PC-9 (cell line): ENCODE measurements around the gene C2CD4C. TPM values are rescaled to one million over a fixed set of nuclear protein-coding genes. Genes with fewer than 3 reads are reported as not detected.

ENCODE experiments used
- BruUV-seq: library from RNA; stranded (reverse); fragments of 400-500 nt; replicated peaks from 2 replicates; lab custom pipeline; 2021; lab: Mats Ljungman, UMichigan
- CTCF ChIA-PET: fragments of 300-600 bp; sonication (Branson Sonifier 250); formaldehyde crosslinking; loops from one replicate; lab custom pipeline; 2022; ENCODE audit warnings: antibody characterized with exemption; lab: Charles Lee
- POLR2A ChIA-PET: fragments of 300-600 bp; sonication (Branson Sonifier 250); formaldehyde crosslinking; loops from one replicate; lab custom pipeline; 2022; ENCODE audit warnings: antibody characterized with exemption; ENCODE audit not compliant: unreplicated experiment; lab: Charles Lee
- DNase-seq, 2 experiments: peaks; one replicate each; pipeline versions ENCODE4 v3.0.0 to v3.0.0-alpha.2; 2015 to 2022; ENCODE audit warnings: mixed read lengths in 1 of 2
- H2AFZ ChIP-seq: fragments of 200-600 bp; sonication (generic); 2 replicates; pipeline ENCODE4 v1.8.1; 2017; ENCODE audit warnings: antibody characterized with exemption
- H3F3A ChIP-seq: fragments of 200-600 bp; sonication (generic); 2 replicates; pipeline ENCODE4 v1.8.1; 2017; ENCODE audit warnings: antibody characterized with exemption, mild to moderate bottlenecking, low read depth; ENCODE audit not compliant: insufficient read depth
- H3K27ac ChIP-seq: fragments of 200-600 bp; sonication (generic); 2 replicates; pipeline ENCODE4 v1.6.1; 2016; ENCODE audit warnings: mixed run types
- H3K27me3 ChIP-seq: fragments of 200-600 bp; sonication (generic); 2 replicates; pipeline ENCODE4 v1.6.1; 2016; ENCODE audit warnings: low read depth, mixed run types; ENCODE audit not compliant: insufficient read depth
- H3K36me3 ChIP-seq: fragments of 200-600 bp; sonication (generic); 2 replicates; pipeline ENCODE4 v1.6.1; 2016; ENCODE audit warnings: low read depth, mixed run types
- H3K4me1 ChIP-seq: fragments of 200-600 bp; sonication (generic); replicated peaks from 2 replicates; pipeline ENCODE4 v1.6.1; 2016; ENCODE audit warnings: mixed run types; ENCODE audit not compliant: insufficient read depth
- H3K4me2 ChIP-seq: fragments of 200-600 bp; sonication (generic); 2 replicates; pipeline ENCODE4 v1.6.1; 2017; ENCODE audit warnings: mixed run types
- H3K4me3 ChIP-seq: fragments of 200-600 bp; sonication (generic); 2 replicates; pipeline ENCODE4 v1.6.1; 2016; ENCODE audit warnings: mixed run types
- H3K79me2 ChIP-seq: fragments of 200-600 bp; sonication (generic); 2 replicates; pipeline ENCODE4 v1.6.1; 2017; ENCODE audit warnings: low read depth, mixed run types
- H3K9me2 ChIP-seq: fragments of 200-600 bp; sonication (generic); 2 replicates; pipeline ENCODE4 v1.8.1; 2017; ENCODE audit warnings: mild to moderate bottlenecking; ENCODE audit not compliant: insufficient read depth
- H3K9me3 ChIP-seq: fragments of 200-600 bp; sonication (generic); 2 replicates; pipeline ENCODE4 v1.8.1; 2016; ENCODE audit warnings: low read depth; ENCODE audit not compliant: insufficient read depth
- H4K20me1 ChIP-seq: fragments of 200-600 bp; sonication (generic); 2 replicates; pipeline ENCODE4 v1.8.1; 2017; ENCODE audit not compliant: insufficient read depth
- CTCF ChIP-seq: fragments of 200-600 bp; sonication (generic); conservative IDR thresholded peaks from 2 replicates; pipeline ENCODE4 v1.6.1; 2017; ENCODE audit warnings: mixed run types, antibody characterized with exemption, mild to moderate bottlenecking, moderate library complexity
- EZH2 ChIP-seq: fragments of 200-600 bp; sonication (generic); IDR thresholded peaks from 2 replicates; pipeline ENCODE4 v1.8.0; 2017; ENCODE audit warnings: antibody characterized with exemption, low read depth
- intact Hi-C: fragments of 100-400 bp; cut with micrococcal nuclease; formaldehyde crosslinking; loops from one replicate; pipeline ENCODE4 v1.10.0; 2022; ENCODE audit not compliant: unreplicated experiment
- total RNA-seq: library from RNA; stranded (reverse); gene quantifications from 2 replicates; pipeline ENCODE4 v1.2.3, GENCODE V29; 2021

Gene C2CD4C
- total RNA-seq, 1 experiment from 2014 or later = 1.2 TPM

GRCh38 chr19:447816-448560 lies 39.0 kb upstream of the C2CD4C start:
- no peaks in the 10 kb centered on the region for H4K20me1 ChIP-seq
- no peaks in the 10 kb centered on the region for H3K36me3 ChIP-seq
- H3K27me3 ChIP-seq = peaks cover 26% of the 10 kb centered on the region
- no TSS peak for BruUV-seq
- no peaks in the 10 kb centered on the region for H3K9me3 ChIP-seq
- peaks cover 11% of the 10 kb centered on the region; the same call in 1 of the 2 replicates for H3F3A ChIP-seq
- H3K27ac ChIP-seq = no peak overlapping the region
- H3K79me2 ChIP-seq = no peaks in the 10 kb centered on the region
- no peaks in the 10 kb centered on the region for H3K9me2 ChIP-seq
- CTCF ChIA-PET = no interaction called here
- intact Hi-C loops = no loop called here
- no peak overlapping the region for H3K4me3 ChIP-seq
- no peak for DNase-seq
- POLR2A ChIA-PET = no interaction called here
- no peak overlapping the region for H3K4me2 ChIP-seq
- TF ChIP-seq CTCF (no peak), EZH2 (no peak)
- no peaks in the 10 kb centered on the region for H3K4me1 ChIP-seq
- no peak overlapping the region for H2AFZ ChIP-seq

- no peaks in the 10 kb centered on the region for H3K79me2 ChIP-seq
- no peak for DNase-seq
- H3K36me3 ChIP-seq = no peaks in the 10 kb centered on the region
- H3K4me3 ChIP-seq = no peak overlapping the region
- intact Hi-C loops = no loop called here
- H4K20me1 ChIP-seq = no peaks in the 10 kb centered on the region
- CTCF ChIA-PET = no interaction called here
- no peak overlapping the region for H3K27ac ChIP-seq
- no peak for TF ChIP-seq EZH2
- TF ChIP-seq CTCF = no peak
- H3K9me3 ChIP-seq = no peaks in the 10 kb centered on the region
- no peaks in the 10 kb centered on the region for H3K9me2 ChIP-seq
- H3F3A ChIP-seq = peaks cover 11% of the 10 kb centered on the region; the same call in 1 of the 2 replicates
- POLR2A ChIA-PET = no interaction called here
- no peak overlapping the region for H3K4me2 ChIP-seq
- no peaks in the 10 kb centered on the region for H3K4me1 ChIP-seq
- peaks cover 27% of the 10 kb centered on the region for H3K27me3 ChIP-seq
- no peak overlapping the region for H2AFZ ChIP-seq
- no TSS peak for BruUV-seq
Observed at GRCh38 chr19:447064-447426, 38.1 kb upstream of the C2CD4C start.

GRCh38 chr19:444677-445210 lies 35.8 kb upstream of the C2CD4C start:
- no peaks in the 10 kb centered on the region for H3K9me3 ChIP-seq
- H3K9me2 ChIP-seq = no peaks in the 10 kb centered on the region
- H3K79me2 ChIP-seq = no peaks in the 10 kb centered on the region
- no peak for DNase-seq
- no TSS peak for BruUV-seq
- ChIA-PET CTCF (no interaction called here), POLR2A (no interaction called here)
- no peak overlapping the region for H3K4me2 ChIP-seq
- no peaks in the 10 kb centered on the region for H4K20me1 ChIP-seq
- intact Hi-C loops = no loop called here
- H3K36me3 ChIP-seq = no peaks in the 10 kb centered on the region
- no peaks in the 10 kb centered on the region for H3K4me1 ChIP-seq
- no peaks in the 10 kb centered on the region for H3F3A ChIP-seq
- H2AFZ ChIP-seq = no peak overlapping the region
- TF ChIP-seq CTCF (no peak), EZH2 (no peak)
- no peak overlapping the region for H3K27ac ChIP-seq
- peaks cover 50% of the 10 kb centered on the region for H3K27me3 ChIP-seq
- H3K4me3 ChIP-seq = no peak overlapping the region
